Activated CD4-positive, CD25-positive, alpha-beta regulatory T cell treated with anti-CD3 and anti-CD28 coated beads, Interleukin-2, amount 50 U/mL, for 24 hours (primary cell): Measurements from ENCODE around the gene TPD52L1.

Experiments used
- ATAC-seq, 2 donors: fragments of 150-1000 bp; cut with Tn5 transposase; one replicate each; pipeline ENCODE4 v1.10.0; 2021; ENCODE audit warnings: mild to moderate bottlenecking in 1 of 2, moderate library complexity in 1 of 2

Gene TPD52L1

DNA sequence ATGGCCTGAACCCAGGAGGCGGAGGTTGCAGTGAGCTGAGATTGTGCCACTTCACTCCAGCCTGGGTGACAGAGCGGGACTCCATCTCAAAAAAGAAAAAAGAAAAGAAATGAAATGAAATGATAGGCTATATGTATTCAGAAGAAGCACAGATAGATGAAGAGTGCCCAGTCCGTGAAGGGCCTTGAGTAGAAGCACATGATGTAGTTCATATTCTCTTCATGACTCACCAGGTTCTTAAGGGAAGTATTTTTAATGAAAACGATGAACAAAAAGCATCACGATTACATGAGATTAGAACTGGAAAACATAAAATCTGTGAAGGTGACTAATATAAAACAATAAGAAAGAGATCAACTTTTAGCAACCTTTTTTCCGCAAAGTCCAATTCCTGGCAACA is 29.8 kb downstream of the TPD52L1 start:
- no peak for ATAC-seq

DNA sequence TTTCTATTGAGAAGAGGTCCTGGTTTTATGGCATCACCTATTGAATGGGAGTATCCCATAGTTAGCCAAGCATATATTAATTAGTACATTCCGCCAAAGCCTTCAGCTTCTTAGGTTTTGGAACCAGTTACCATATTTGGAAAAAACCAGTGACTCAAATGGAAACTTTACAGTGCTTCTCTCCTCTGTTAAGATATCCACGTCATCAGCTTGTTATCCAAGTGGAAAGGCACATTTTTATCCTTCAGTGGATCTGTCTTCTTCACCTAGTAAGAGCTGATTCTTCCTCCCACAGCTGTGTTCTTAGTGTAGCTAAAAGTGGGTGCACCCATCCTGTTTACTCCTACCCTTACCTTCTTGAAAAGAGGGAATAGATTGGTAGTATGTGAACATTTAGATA is 34.5 kb downstream of the TPD52L1 start:
- ATAC-seq: no peak

DNA sequence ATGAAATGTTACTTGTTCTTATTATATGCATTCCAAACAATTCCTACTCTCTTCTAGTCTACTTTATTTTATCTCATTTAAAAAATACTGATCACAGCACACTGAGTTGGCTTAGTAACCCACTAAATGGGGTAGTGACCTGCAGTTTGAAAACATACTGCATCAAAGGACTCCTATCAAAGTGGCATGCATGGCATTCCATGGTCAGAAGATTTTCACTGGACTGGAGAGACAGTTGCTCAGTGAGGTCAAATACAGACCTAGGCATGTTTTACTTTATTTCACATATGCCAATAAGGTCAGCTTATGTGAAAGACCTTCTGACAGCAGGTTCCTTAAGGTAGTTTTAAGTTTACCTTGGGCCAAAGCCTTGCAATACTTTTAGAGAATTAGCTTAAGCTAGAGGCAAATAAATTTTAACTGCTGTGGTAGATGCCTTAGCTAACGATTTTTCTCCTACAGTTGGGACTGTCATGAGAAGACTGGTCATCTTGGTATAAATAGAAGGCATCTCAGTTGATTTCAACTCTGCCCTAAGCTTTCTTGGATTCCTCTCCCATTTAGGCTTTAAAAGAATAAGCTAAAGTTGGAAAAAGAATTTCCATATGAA is 35.1 kb downstream of the TPD52L1 start:
- ATAC-seq: no peak

DNA sequence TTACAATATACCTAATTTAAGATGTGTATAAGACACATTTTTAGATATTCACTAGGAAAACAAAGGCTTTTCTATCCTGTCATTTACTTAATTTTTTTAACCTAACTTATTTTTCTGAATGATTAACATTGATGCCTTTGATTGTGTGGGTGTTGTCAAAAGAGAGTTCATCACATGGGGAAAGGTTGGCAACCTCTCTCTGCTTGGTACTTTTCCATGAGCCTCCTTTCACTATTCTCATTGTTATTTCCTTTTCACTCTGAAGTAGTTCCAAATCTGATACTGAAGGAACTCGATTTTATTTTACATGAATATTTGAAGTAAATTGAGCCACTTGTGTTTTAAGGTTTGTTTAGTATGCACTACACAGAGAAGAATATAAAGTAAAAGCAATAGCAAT is 35.9 kb downstream of the TPD52L1 start:
- no peak for ATAC-seq

DNA sequence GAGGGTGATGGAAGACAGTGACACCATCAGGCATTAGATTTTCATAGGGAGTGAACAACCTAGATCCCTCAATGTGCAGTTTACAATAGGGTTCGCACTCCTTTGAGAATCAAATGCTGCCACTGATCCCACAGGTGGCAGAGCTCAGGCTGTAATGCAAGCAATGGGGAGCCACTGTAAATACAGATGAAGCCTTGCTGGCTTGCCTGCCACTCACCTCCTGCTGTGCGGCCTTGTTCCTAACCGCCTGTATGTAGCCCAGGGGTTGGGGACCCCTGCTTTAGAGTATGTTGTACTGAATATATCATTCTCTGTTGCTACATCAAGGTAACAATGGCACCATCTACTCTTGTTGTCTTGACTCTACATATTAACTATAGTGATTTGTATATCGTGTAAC is 37.1 kb downstream of the TPD52L1 start:
- ATAC-seq: no peak

DNA sequence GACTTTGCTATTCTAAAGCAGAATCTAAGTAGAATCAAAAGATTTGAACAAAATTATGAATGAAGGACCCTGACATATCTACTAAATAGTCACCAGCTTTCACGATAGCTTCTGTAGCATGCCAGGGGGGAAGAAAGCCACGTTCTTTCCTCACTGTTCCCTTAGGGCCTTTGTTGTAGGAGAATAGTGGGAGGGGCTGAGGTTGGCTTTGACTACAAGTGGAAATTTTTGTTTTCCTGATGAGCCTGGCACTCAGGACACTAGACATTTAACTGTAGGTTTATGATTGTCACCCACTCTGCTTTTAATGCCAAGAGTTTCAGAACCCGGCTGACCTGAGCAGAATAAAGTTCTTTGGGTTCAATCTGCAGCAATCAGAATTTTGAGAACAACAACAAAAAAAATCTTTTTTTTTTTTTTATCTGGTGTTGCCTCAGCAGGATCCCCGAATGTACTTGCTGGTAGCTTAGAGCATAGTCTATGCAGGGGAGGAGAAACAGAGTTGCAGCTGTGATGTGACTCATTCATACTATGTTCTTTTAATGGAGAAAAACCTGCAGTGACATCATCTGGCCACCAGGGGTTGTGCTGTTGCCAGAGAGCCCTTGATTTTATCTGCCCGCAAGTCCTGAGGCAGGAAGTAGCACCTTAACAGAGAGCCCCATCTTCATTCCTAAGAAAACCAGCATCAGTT is 38.5 kb downstream of the TPD52L1 start:
- ATAC-seq: peak; percentile 86 to 89

DNA sequence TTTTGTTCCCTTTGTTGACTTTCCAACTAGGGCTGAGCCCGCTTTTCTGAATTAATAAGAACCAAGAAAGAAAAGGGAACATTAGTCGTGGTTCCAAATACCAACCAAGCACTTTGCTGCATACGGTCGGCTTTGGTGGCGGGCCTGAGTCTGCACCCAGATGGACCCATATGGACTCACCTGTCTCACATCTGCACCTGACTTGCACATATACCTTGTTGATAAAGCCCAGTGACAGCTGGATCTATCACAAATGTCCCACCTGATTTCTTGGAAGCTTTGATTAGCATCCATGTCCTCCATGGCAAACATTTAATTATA is 39.0 kb downstream of the TPD52L1 start:
- no peak for ATAC-seq

DNA sequence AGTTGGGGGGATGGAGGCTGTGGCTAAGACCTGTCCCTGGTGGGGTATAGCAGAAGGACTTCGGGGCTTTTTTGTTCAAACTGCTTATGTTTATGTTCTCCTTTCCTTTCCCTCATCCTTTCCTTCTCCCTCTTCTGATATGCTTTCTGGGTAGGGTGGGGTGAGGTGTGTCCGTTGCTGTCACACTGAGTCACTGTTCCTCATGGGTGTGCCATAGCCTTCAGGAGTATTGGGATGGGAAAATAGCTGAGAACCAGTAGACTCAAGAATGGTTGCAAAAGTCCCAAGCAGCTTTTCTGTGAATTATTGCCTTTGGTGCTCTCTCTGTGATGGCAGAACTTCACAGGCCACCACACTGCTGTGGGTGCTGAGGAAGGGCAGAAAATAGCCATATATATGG is 39.6 kb downstream of the TPD52L1 start:
- no peak for ATAC-seq

DNA sequence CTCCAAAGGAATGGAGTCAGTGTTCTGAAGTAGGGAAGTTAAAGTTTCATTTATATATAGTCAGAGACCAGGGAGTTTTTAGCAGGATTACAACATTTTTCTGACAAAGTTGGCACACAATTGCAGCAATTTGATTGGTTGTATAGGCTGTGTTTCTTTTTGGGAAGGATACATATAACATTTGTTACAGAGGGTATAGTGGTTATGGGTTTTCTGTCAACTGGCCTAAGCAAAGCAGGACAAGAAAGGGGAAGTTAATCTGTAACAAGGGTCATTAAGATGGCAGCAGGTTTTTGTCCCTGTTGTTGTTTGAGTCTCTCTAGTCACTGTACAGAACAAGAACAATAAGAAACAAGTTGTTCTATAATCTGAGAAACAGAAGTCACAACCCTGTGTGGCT is 41.4 kb downstream of the TPD52L1 start:
- ATAC-seq: no peak

DNA sequence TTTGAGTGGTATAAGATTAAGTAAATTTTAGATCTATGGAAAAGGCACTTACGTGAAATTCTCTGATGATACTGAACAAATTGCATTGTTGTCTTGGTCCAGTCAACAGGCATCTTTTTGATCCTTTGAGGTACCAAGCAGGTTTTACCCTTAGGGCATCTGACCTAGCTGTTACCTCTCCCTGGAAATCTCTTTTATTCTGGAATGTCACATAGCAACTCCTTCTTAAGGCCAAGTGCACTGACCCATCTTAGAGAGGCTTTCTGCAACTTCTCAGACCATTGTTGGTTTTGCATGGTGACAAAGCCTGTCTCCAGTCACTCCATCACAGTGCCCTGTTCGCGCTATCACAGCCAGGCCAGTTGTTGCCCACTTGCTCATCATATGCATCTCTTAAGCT is 42.0 kb downstream of the TPD52L1 start:
- ATAC-seq: no peak

DNA sequence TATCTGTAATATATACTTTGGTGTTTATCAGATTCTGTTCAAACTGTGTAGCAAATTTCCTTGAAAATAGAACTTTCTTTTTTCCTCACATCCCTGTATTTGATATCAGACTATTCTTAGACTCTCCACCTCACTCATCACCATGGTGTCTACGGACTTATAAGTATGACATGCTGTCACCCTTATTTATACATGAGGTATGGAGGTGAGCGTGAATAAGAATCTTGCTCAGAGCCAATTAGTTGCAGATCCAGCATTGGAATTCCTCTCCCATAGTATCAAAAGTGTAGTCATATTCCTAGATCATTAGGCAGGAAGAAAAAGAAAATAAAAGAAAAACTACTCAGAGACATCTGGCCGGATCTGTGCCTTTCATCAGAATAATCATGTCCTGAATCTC is 43.0 kb downstream of the TPD52L1 start:
- no peak for ATAC-seq

DNA sequence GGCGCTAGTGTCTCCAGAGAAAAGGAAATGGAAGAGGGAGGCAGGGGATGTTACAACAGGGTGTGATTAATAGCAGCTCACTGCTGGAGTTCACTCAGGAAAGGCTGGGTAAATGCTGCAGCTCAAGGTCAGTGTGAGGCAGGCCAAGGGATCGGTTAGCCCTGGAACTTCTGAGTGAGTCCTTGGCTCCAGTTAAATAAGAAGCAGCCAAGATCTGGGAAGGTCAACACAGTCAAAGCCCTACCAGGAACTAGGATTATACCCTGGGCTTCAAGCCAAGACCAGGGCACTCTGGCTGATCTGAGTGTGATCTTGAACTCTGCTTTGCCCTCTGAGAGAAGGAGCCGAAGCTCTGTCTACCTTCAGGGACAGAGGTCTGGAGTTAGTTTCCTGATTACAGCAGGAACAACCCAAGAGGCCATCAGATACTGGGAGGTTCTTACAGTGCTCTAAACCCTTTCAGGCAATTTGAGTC is 44.3 kb downstream of the TPD52L1 start:
- no peak for ATAC-seq

DNA sequence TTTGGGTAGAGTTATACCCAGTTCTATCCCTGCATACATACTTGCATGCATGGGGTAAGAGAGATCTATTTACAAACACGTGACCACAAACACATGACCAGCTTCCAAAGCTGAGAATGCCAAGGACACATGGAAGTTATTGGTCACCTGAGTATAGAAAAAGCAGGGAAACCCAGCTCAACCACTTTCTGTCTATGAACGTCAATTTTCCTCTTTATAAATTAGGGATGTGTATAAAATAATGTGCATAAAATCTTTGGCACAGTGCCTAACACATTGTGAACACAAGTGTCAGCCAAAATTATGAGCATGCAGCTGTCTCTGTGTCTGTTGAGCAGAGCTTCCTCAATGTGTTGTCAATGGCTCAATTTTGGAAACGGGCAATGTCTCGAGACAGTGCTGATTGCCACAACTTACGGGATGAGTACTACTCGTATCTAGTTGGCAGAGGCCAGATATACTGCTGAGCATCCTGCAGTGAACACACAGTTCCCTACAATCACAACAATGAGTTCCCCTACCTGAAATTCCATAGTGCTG is 44.9 kb downstream of the TPD52L1 start:
- ATAC-seq: no peak

DNA sequence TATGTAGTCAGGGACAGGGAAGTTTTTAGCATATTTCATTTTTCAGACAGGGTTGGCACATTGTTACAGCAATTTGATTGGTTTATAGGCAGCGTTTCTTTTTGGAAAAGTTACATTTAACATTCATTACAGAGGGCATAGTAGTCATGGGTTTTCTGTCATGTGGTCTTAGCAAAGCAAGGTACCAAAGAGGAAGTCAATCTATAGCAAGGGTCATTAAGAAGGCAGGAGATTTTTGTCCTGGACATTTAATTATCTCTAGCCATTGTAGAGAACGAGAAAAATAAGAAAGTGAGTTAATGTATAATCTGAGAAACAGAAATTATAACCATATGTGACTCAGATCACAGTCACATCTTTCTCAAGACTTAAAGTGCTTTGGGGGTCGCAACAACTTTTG is 47.4 kb downstream of the TPD52L1 start:
- no peak for ATAC-seq

DNA sequence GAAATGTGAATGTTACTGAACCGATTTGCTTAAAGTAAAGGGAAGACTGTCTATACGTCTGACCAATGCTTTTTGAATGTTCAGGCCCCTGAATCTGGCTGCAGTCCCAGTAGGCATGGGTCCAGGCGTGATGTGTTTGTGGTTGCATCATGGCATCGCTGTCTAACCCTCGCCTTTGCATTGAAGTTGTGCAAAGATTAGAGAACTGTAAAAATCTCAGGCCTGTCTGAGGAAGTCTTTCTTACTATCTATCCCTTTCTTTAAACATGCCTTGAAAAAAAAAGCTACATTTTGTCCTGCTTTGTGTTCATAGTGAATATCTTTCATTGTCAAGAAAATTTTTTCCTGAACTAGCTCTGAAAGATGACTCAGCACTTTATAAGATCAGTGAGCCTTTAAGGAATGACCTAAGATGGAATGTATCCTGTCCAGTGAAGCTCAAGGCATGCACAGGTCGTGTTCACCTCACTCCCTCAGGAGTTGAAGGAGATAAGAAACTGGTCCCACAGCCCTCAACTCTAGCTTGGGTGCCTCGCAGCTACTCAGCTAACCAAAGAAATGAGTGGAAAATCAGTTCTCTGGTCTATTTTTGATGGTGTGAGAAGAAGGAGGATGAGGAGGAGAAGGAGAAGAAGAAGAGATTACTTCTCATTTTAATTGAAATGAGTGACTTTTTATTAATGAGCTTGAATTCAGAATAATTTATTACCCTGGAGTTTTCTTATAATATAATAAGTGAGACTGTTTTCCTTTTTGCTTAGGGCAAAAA is 48.6 kb downstream of the TPD52L1 start:
- ATAC-seq: no peak

DNA sequence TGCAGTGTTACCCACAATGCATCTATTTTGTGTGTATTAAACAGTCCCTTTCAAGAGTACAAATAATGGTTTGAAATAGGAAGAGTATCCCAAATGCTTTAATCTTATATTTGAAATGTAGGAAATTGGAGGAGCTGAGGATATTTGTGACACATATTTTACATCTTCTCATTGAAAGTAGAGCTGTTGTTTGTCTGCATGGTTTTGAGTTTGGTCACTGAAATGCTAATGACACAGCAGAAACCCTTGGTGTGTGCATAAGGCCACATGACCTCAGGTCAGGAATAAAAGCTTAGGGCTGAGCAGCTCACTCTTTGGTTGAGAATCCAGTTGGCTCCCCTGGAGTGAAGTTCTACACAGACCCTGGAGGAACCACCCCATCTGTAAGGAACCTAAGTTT is 49.8 kb downstream of the TPD52L1 start:
- ATAC-seq: no peak

DNA sequence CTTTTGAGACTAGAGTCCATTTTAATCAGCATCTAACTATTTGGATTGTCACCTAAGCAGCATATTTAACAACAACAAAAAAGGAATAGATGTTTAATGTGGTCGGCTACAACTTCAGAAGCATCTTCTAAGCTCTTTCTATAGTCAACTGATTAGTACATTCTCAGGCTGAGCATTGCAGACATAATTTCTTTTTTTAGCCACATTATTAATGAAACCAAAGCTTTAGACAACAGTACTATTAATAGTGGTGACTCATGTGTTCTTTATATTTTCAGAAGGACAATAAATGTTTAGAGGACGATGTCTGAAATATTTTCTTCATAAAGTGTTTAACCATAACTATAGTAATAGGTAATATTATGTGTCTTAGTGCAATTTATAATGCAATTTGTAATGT is 52.4 kb downstream of the TPD52L1 start:
- no peak for ATAC-seq

DNA sequence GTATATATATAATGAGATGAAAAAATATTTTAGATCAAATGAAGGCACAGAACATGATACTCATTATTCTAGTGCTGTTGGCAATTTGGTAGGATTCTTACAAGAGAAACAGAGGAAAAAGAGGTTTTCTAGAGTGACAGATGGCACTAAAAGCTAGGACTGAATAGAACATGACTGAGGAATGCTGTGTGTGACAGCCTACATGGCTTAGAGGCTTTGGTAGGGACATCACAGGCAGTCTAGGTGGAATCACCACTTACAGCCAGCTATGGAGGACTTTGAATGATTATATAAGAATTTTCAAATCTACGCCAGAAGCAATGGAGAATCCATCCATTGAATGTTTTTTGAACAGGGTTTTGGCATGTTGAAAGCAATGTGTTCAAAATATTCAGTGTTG is 52.8 kb downstream of the TPD52L1 start:
- ATAC-seq: no peak

DNA sequence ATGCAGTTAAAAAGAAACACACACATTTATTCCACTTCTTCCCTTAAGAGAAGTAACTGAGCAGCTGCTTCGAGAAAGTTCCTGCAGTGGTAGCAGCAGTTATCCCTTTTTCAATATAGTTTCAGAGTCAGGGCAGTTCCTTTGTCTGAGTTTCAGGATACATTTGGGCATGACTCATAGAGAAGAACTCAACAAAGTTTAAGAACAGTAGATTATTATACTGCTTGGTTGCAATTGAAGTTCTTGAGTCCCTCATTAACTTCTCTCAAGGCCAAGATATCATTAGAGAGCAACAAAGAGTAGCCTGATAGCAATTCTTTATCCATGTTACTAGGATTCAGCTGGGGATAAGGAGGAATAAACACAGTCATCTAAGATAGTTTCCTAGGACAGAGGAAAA is 54.4 kb downstream of the TPD52L1 start:
- no peak for ATAC-seq

DNA sequence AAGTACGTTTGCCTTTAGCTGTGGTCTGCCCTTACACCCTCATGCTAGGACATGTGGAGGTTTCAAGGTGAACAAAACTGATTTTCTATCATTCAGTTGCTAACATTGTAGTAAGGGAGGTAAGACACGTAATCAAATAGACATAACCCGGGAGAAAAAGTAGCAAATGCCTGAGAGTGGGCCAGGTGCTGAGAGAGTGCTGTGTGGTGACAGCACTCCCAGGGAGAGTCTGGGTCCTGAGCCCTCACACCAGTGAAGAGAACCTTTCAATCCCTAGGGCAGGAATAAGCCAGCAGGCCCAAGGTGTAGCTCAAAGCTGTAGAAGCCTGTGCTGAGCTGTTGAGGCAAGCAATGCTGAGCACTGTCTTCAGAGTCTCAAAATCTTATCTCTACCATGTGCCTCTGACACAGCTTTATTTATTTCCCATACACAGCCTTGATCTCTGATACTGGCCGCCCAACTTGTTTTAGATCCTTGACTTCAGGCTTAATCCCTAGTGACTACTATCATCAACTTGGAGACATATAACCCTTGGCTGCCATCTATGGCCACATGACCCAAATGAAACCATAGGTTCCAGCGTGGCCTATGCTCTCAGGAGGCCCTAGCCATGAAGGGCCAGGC is 55.2 kb downstream of the TPD52L1 start:
- no peak for ATAC-seq

DNA sequence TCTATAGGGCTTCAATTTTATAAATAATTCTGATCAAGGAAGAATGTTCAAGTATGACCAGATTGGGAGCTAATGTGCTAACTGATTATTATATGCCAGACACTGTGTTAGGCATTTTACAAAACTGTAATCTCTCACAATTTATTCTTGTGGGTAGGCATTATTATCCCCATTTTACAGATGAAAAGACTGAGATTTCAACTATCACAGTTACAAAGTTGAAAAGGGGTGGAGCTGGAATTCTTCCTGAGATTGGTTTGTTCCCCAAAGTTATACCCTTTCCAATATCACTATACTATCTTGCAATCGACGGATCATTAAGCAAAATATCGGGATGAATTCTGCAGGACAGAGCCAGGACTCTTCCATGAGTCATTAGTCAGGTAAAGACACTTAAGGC is 57.1 kb downstream of the TPD52L1 start:
- no peak for ATAC-seq

DNA sequence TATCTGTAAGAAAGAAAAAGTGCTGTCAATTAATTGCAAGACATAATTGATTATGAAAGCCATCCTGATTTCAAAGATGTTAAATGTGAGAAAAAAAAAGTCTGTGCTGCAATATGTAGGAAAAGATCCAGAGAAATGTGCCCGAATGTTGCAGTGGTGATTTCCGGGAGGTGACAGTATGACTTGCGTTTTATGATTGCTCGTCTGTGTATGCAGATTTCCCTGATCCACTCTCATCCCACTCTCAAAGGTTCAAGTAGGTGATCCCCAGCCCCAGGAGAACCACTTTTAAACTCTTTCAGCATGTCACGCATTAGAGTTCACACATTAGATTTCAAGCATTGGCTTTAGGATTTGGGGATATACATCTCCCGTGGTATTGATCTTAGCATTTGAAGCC is 57.8 kb downstream of the TPD52L1 start:
- ATAC-seq: no peak

DNA sequence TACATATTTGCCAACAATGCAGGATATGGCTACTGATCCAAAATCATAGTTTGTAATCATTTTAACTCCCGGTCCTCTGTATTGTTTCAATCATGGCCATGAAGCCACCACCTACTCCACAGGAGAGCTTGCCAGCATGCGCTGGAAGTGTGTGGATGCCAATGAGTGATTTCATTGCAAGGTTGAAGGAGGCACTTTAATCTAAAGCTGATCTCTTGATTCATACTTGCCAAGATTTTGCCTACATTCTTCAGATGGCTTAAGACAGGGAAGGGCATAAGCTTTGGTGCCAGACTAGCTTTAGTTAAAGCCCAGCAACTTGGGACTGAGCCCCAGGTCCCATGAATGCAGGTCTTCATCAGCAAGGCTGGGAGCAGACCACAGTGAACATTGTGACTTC is 58.8 kb downstream of the TPD52L1 start:
- no peak for ATAC-seq

DNA sequence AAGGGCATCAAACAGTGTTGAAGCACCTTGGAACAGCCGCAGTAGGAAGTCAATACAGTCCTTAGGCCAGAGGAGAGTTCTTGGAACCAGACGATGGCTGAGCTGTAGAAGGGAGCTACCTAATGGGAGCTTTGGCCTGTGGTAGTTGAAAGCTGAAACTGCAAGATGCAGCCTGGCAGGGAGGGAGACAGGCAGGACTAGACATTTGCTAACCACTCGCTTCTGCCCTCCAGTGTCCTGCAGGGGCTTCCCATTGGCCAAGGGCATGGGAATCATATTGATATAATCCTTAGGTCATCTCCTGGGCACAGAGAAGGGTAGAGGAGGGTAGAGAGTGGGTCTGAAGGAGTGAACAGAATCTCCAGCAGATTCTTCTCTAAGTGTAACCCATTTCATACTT is 60.4 kb downstream of the TPD52L1 start:
- no peak for ATAC-seq
